HL-60 (cell line): Measurements from ENCODE around the gene IKBKG.
"Not testable (repeated sequence)": the region's sequence is repeated elsewhere in the genome, so short reads cannot be mapped to it uniquely, and the experiment has no call there.

Source experiments
- DNase-seq, 2 experiments: peaks; one replicate each; pipeline ENCODE4 v3.0.0-alpha.2; 2010 to 2020; ENCODE audit warnings: low read depth in 1 of 2, low spot score in 1 of 2
- H3K27ac ChIP-seq: fragments of 250-450 bp; sonication (Bioruptor Pico); replicated peaks from 2 replicates; pipeline ENCODE4 v1.5.1; 2020; ENCODE audit warnings: mild to moderate bottlenecking, moderate library complexity
- H3K27me3 ChIP-seq: fragments of 250-450 bp; sonication (Bioruptor Pico); 2 replicates; pipeline ENCODE4 v1.5.1; 2021; ENCODE audit warnings: mild to moderate bottlenecking, moderate library complexity; ENCODE audit not compliant: insufficient read depth, poor library complexity, severe bottlenecking
- H3K4me3 ChIP-seq: replicated peaks from 2 replicates; pipeline ENCODE4 v1.5.1; 2011; ENCODE audit warnings: mild to moderate bottlenecking, control low read depth, low read length; ENCODE audit not compliant: insufficient read depth
- GABPA ChIP-seq: IDR thresholded peaks from 2 replicates; pipeline ENCODE4 v1.6.1; 2012; ENCODE audit warnings: low read depth
- POLR2AphosphoS5 ChIP-seq: IDR thresholded peaks from 2 replicates; pipeline ENCODE4 v1.6.1; 2012; ENCODE audit warnings: low read depth
- SPI1 ChIP-seq: IDR thresholded peaks from 2 replicates; pipeline ENCODE4 v1.6.1; 2012; ENCODE audit warnings: low read depth, mild to moderate bottlenecking, borderline replicate concordance
- long read RNA-seq: library from polyadenylated mRNA; unstranded; transcript quantifications from one replicate; pipeline ENCODE4 v2.0.0, GENCODE V29; 2020
- TF ChIP-seq, protein P1 (sequence below): IDR thresholded peaks from one replicate; pipeline ENCODE4 v1.5.1; 2011; ENCODE audit warnings: low read length, control low read depth, inconsistent platforms; ENCODE audit not compliant: insufficient read depth
- TF ChIP-seq, protein P2 (sequence below): IDR thresholded peaks from 2 replicates; pipeline ENCODE4 v1.6.1; 2012; ENCODE audit warnings: low read depth; ENCODE audit not compliant: insufficient replicate concordance

Gene IKBKG, protein sequence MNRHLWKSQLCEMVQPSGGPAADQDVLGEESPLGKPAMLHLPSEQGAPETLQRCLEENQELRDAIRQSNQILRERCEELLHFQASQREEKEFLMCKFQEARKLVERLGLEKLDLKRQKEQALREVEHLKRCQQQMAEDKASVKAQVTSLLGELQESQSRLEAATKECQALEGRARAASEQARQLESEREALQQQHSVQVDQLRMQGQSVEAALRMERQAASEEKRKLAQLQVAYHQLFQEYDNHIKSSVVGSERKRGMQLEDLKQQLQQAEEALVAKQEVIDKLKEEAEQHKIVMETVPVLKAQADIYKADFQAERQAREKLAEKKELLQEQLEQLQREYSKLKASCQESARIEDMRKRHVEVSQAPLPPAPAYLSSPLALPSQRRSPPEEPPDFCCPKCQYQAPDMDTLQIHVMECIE
- long read RNA-seq, transcript IKBKG-206 (10 exons, 2,299 nt) = major isoform, 62 of 71 reads
- long read RNA-seq, partial matches to known transcripts = 3 of 71 reads
- long read RNA-seq, other reads (novel, unspliced or antisense) = 3 of 71 reads

DNA sequence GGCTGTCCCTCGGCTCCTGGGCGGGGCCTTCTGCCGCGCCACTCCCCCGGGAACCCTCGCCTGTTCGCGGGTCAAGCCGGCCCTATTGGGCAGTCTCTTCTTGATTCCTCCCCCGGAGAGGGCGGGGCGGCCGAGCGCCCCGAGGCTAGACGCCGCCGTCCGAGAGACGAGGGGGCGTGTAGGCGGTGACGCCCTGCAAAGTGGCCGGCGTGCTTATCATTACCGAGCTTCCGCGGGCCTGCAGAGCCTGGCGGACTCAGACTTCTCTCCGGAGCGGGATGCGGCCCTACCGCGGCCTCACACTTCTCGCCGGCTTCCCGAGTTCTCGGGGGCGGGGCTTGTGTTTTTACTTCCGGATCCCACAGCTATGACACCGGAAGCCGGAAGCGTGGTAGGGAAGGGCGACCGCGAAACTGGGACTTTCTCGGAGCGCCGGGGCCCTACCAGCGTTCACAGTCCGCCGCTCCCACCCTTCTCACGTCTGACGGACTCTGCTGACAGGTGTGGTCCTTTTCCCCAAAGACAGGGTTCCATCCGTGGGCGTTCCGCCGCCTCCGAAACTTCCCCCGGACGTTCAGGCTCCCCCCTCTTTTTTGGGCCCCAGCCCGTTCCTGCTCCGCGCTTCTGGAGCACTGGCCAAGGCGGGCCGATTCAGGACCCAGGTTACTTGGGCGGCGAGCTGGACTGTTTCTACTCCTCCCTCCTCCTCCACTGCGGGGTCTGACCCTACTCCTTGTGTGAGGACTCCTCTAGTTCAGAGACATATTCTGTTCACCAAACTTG is at the start of gene IKBKG:
IKBKG (plus strand) TSS at position 376 of the 783 bp plus-strand sequence. CDS start 4,383 bp downstream, outside the sequence.
- peak within 1 kb of the TSS; percentile 50 for H3K4me3 ChIP-seq
- TF ChIP-seq, protein P1, sequence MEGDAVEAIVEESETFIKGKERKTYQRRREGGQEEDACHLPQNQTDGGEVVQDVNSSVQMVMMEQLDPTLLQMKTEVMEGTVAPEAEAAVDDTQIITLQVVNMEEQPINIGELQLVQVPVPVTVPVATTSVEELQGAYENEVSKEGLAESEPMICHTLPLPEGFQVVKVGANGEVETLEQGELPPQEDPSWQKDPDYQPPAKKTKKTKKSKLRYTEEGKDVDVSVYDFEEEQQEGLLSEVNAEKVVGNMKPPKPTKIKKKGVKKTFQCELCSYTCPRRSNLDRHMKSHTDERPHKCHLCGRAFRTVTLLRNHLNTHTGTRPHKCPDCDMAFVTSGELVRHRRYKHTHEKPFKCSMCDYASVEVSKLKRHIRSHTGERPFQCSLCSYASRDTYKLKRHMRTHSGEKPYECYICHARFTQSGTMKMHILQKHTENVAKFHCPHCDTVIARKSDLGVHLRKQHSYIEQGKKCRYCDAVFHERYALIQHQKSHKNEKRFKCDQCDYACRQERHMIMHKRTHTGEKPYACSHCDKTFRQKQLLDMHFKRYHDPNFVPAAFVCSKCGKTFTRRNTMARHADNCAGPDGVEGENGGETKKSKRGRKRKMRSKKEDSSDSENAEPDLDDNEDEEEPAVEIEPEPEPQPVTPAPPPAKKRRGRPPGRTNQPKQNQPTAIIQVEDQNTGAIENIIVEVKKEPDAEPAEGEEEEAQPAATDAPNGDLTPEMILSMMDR = no peak
- TF ChIP-seq SPI1 = no peak
- peak; percentile 84 for TF ChIP-seq GABPA
- no peak; the same call in 1 of the 2 replicates for TF ChIP-seq POLR2AphosphoS5
- TF ChIP-seq, protein P2, sequence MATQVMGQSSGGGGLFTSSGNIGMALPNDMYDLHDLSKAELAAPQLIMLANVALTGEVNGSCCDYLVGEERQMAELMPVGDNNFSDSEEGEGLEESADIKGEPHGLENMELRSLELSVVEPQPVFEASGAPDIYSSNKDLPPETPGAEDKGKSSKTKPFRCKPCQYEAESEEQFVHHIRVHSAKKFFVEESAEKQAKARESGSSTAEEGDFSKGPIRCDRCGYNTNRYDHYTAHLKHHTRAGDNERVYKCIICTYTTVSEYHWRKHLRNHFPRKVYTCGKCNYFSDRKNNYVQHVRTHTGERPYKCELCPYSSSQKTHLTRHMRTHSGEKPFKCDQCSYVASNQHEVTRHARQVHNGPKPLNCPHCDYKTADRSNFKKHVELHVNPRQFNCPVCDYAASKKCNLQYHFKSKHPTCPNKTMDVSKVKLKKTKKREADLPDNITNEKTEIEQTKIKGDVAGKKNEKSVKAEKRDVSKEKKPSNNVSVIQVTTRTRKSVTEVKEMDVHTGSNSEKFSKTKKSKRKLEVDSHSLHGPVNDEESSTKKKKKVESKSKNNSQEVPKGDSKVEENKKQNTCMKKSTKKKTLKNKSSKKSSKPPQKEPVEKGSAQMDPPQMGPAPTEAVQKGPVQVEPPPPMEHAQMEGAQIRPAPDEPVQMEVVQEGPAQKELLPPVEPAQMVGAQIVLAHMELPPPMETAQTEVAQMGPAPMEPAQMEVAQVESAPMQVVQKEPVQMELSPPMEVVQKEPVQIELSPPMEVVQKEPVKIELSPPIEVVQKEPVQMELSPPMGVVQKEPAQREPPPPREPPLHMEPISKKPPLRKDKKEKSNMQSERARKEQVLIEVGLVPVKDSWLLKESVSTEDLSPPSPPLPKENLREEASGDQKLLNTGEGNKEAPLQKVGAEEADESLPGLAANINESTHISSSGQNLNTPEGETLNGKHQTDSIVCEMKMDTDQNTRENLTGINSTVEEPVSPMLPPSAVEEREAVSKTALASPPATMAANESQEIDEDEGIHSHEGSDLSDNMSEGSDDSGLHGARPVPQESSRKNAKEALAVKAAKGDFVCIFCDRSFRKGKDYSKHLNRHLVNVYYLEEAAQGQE = no peak
- H3K27me3 ChIP-seq = no peaks in the 10 kb centered on the region
- peak; percentile 73 to 88 for DNase-seq
- peak within 1 kb of the TSS; percentile 89 for H3K27ac ChIP-seq

DNA sequence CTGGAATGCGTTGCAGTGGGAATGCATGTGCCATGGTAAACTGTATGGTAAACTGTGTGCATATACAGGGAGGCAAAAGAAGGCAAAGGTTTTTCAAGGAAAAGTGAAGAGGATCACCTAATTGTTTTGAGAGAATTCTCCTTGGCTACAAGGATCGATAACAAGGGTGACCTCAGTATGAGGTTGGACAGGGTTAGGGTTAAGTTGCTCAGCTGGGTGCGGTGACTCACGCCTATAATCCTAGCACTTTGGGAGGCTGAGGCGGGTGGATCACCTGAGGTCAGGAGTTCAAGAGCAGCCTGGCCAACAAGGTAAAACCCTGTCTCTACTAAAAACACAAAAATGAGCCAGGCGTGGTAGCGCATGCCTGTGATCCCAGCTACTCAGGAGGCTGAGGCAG is 46.0 kb upstream of the IKBKG start:
- H3K27ac ChIP-seq, H3K4me3 ChIP-seq, DNase-seq, H3K27me3 ChIP-seq: not testable (repeated sequence)

DNA sequence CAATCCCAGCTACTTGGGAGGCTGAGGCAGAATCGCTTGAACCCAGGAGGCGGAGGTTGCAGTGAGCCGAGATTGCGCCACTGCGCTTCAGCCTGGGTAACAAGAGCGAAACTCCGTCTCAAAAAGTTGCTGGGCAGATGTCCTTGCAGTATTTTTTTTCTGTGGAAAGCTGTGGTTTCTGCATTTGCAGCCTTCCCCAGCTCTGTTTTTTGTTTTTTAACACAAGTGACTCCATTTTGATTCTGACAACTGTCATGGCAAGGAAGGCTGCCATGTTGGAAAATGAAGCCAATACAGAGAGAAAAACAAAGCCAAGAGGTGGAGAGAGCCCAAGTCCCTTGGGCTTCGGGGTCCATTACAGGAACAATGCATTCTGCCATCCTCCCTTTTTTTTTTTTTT is 45.3 kb upstream of the IKBKG start:
- Histone ChIP-seq H3K4me3 (no peak overlapping the region), H3K27me3 (no peaks in the 10 kb centered on the region), H3K27ac (no peak overlapping the region)
- no peak for TF ChIP-seq GABPA
- TF ChIP-seq, protein P2 = no peak
- TF ChIP-seq SPI1 = no peak
- TF ChIP-seq POLR2AphosphoS5 = no peak
- TF ChIP-seq, protein P1 = no peak
- no peak for DNase-seq

DNA sequence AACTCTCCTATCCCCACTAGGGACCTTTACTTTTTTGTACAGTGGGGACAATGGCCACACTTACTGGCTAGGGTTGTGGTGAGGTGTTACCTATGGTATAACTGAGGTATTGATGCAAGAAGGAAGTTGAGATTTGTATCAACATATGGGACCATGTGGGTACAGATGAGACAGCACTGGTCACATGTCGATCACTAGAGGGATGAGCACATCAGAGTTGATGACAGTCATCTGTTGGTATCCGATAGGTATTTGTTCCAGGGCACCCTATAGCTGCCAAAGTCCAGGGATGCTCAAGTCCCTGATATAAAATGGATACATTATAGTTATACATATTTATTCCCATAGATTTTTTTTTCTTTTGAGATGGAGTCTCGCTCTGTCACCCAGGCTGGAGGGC is 44.4 kb upstream of the IKBKG start:
- Histone ChIP-seq H3K4me3 (no peak overlapping the region), H3K27me3 (no peaks in the 10 kb centered on the region), H3K27ac (no peak overlapping the region)
- DNase-seq = no peak
- no peak for TF ChIP-seq SPI1
